H1 (cell line): Measurements from ENCODE around the gene MARS1. TPM values are rescaled to one million over a fixed set of nuclear protein-coding genes. Genes with fewer than 3 reads are reported as not detected.

Source experiments
- CTCF ChIA-PET: fragments of 300-600 bp; sonication (Branson Sonifier 250); formaldehyde crosslinking; loops from one replicate; lab custom pipeline; 2021; ENCODE audit not compliant: partially characterized antibody; lab: Charles Lee
- POLR2A ChIA-PET: fragments of 300-600 bp; sonication (Branson Sonifier 250); formaldehyde crosslinking; loops from one replicate; lab custom pipeline; 2021; ENCODE audit warnings: inconsistent platforms; ENCODE audit not compliant: partially characterized antibody; lab: Charles Lee
- DNase-seq, 2 experiments: peaks; one replicate each; pipeline versions ENCODE4 v3.0.0 to v3.0.0-alpha.2; 2010 to 2022; ENCODE audit warnings: low spot score in 2 of 2, low read depth in 1 of 2, mixed read lengths in 1 of 2
- FAIRE-seq: peaks from 2 replicates; lab custom pipeline; 2011; peaks lifted over from hg19 to GRCh38; lab: Jason Lieb, UNC
- H2AFZ ChIP-seq: 2 replicates; pipeline ENCODE4 v1.8.1; 2012; ENCODE audit warnings: low read length, inconsistent platforms
- H2AK5ac ChIP-seq: 2 replicates; pipeline ENCODE4 v1.6.1; 2013; ENCODE audit warnings: low read depth, low read length
- H2BK120ac ChIP-seq: replicated peaks from 2 replicates; pipeline ENCODE3; 2013; ENCODE audit warnings: low read depth, low read length, inconsistent platforms
- H2BK12ac ChIP-seq: 2 replicates; pipeline ENCODE4 v1.6.1; 2013; ENCODE audit warnings: low read depth, low read length
- H2BK15ac ChIP-seq: 2 replicates; pipeline ENCODE4 v1.6.1; 2013; ENCODE audit warnings: low read length
- H2BK20ac ChIP-seq: 2 replicates; pipeline ENCODE4 v1.6.1; 2013; ENCODE audit warnings: low read length
- H2BK5ac ChIP-seq: 2 replicates; pipeline ENCODE4 v1.6.1; 2013; ENCODE audit warnings: low read depth, low read length
- H3K14ac ChIP-seq: 2 replicates; pipeline ENCODE4 v1.6.1; 2013; ENCODE audit warnings: inconsistent platforms; ENCODE audit not compliant: insufficient read length
- H3K18ac ChIP-seq: 2 replicates; pipeline ENCODE4 v1.6.1; 2013; ENCODE audit warnings: low read length; ENCODE audit errors: extremely low read depth
- H3K23ac ChIP-seq: 2 replicates; pipeline ENCODE4 v1.6.1; 2013; ENCODE audit warnings: inconsistent platforms; ENCODE audit not compliant: insufficient read length
- H3K23me2 ChIP-seq: 2 replicates; pipeline ENCODE4 v1.6.1; 2013; ENCODE audit warnings: low read depth, low read length
- H3K27ac ChIP-seq: 2 replicates; pipeline ENCODE4 v1.6.1; 2011; ENCODE audit warnings: low read depth, low read length, inconsistent platforms
- H3K27me3 ChIP-seq, 4 experiments: replicated peaks in 1 of 4; 1 replicate in 1 of 4; 2 replicates in 3 of 4; pipeline versions ENCODE4 v1.6.1 to v1.8.1; 2011 to 2013; ENCODE audit warnings: low read length in 3 of 4, mild to moderate bottlenecking in 3 of 4, inconsistent platforms in 2 of 4, mixed read lengths in 2 of 4, moderate library complexity in 1 of 4; ENCODE audit not compliant: control insufficient read depth in 3 of 4, insufficient read depth in 3 of 4; ENCODE audit errors: extremely low read depth in 1 of 4
- H3K36me3 ChIP-seq, 4 experiments: 2 replicates each; pipeline versions ENCODE4 v1.6.1 to v1.8.1; 2011 to 2013; ENCODE audit warnings: mild to moderate bottlenecking in 4 of 4, low read length in 3 of 4, moderate library complexity in 2 of 4, control low read depth in 1 of 4, inconsistent platforms in 1 of 4; ENCODE audit not compliant: insufficient read depth in 4 of 4, control insufficient read depth in 2 of 4
- H3K4ac ChIP-seq: replicated peaks from 2 replicates; pipeline ENCODE3; 2013; ENCODE audit warnings: low read length, low read depth, mixed read lengths, inconsistent platforms; ENCODE audit not compliant: insufficient read length
- H3K4me1 ChIP-seq, 4 experiments: replicated peaks in 1 of 4; 1 replicate in 1 of 4; 2 replicates in 3 of 4; pipeline versions ENCODE4 v1.6.1 to v1.8.1; 2011 to 2013; ENCODE audit warnings: low read length in 3 of 4, inconsistent platforms in 2 of 4, mixed read lengths in 1 of 4; ENCODE audit not compliant: insufficient read depth in 4 of 4, control insufficient read depth in 3 of 4
- H3K4me2 ChIP-seq, 2 experiments: 2 replicates each; pipeline versions ENCODE4 v1.6.1 to v1.8.1; 2011 to 2013; ENCODE audit warnings: low read depth in 2 of 2, low read length in 2 of 2, control low read depth in 1 of 2, inconsistent platforms in 1 of 2, mild to moderate bottlenecking in 1 of 2; ENCODE audit not compliant: insufficient read depth in 1 of 2
- H3K4me3 ChIP-seq, 4 experiments: fragments of 200-600, 300-600 bp in 1 of 4; sonication (generic), shearing (Covaris generic), sonication (Bioruptor Twin) in 1 of 4; 2 replicates each; pipeline versions ENCODE4 v1.5.1 to v1.8.1; 2011 to 2016; ENCODE audit warnings: low read length in 4 of 4, low read depth in 3 of 4, control low read depth in 2 of 4, inconsistent platforms in 2 of 4, mild to moderate bottlenecking in 2 of 4, mixed read lengths in 1 of 4, moderate library complexity in 1 of 4; ENCODE audit not compliant: insufficient read depth in 2 of 4; ENCODE audit errors: extremely low read depth in 1 of 4
- H3K56ac ChIP-seq: replicated peaks from 2 replicates; pipeline ENCODE3; 2013; ENCODE audit warnings: low read depth, mild to moderate bottlenecking, mixed read lengths, low read length, inconsistent platforms; ENCODE audit not compliant: insufficient read length
- H3K79me1 ChIP-seq: 2 replicates; pipeline ENCODE4 v1.6.1; 2013; ENCODE audit warnings: low read depth, low read length, control low read depth
- H3K79me2 ChIP-seq, 2 experiments: 2 replicates each; pipeline versions ENCODE4 v1.6.1 to v1.8.1; 2012 to 2013; ENCODE audit warnings: low read length in 2 of 2, mild to moderate bottlenecking in 2 of 2, inconsistent platforms in 1 of 2; ENCODE audit not compliant: insufficient read depth in 2 of 2, control insufficient read depth in 1 of 2
- H3K9ac ChIP-seq, 4 experiments: replicated peaks in 1 of 4; 1 replicate in 1 of 4; 2 replicates in 3 of 4; pipeline versions ENCODE4 v1.6.1 to v1.8.1; 2011 to 2013; ENCODE audit warnings: low read depth in 3 of 4, low read length in 3 of 4, control low read depth in 2 of 4, mild to moderate bottlenecking in 2 of 4, moderate library complexity in 2 of 4, inconsistent platforms in 1 of 4; ENCODE audit errors: extremely low read depth in 1 of 4
- H3K9me3 ChIP-seq, 2 experiments: 2 replicates each; pipeline versions ENCODE4 v1.6.1 to v1.8.1; 2012 to 2013; ENCODE audit warnings: mild to moderate bottlenecking in 2 of 2, moderate library complexity in 2 of 2, control low read depth in 1 of 2, inconsistent platforms in 1 of 2, low read depth in 1 of 2, low read length in 1 of 2, mixed read lengths in 1 of 2; ENCODE audit not compliant: insufficient read depth in 2 of 2
- H4K20me1 ChIP-seq, 2 experiments: replicated peaks in 1 of 2; 2 replicates each; pipeline versions ENCODE3 to v1.8.1; 2011 to 2013; ENCODE audit warnings: inconsistent platforms in 2 of 2, low read length in 2 of 2, mild to moderate bottlenecking in 1 of 2; ENCODE audit not compliant: insufficient read depth in 2 of 2, control insufficient read depth in 1 of 2
- H4K5ac ChIP-seq: 2 replicates; pipeline ENCODE4 v1.6.1; 2013; ENCODE audit warnings: low read length, low read depth, mixed read lengths, inconsistent platforms; ENCODE audit not compliant: insufficient read length
- H4K8ac ChIP-seq: 2 replicates; pipeline ENCODE4 v1.8.0; 2013; ENCODE audit warnings: mild to moderate bottlenecking, moderate library complexity, low read length, inconsistent platforms; ENCODE audit not compliant: insufficient read depth; ENCODE audit errors: extremely low read depth
- H4K91ac ChIP-seq: replicated peaks from 2 replicates; pipeline ENCODE3; 2013; ENCODE audit warnings: low read length, mixed read lengths, inconsistent platforms; ENCODE audit not compliant: insufficient read length
- ATF2 ChIP-seq: IDR thresholded peaks from 2 replicates; pipeline ENCODE4 v1.6.1; 2012; ENCODE audit warnings: low read length, inconsistent platforms
- BCL11A ChIP-seq, 2 experiments: IDR thresholded peaks; one replicate each; pipeline ENCODE4 v1.6.1; 2011; ENCODE audit warnings: low read depth in 2 of 2, low read length in 2 of 2, mild to moderate bottlenecking in 2 of 2
- EP300 ChIP-seq, 2 experiments: IDR thresholded peaks; 1 replicate in 1 of 2; 2 replicates in 1 of 2; pipeline ENCODE4 v1.6.1; 2011 to 2012; ENCODE audit warnings: low read depth in 2 of 2, low read length in 2 of 2, mild to moderate bottlenecking in 2 of 2, borderline replicate concordance in 1 of 2, inconsistent platforms in 1 of 2, moderate library complexity in 1 of 2
- GABPA ChIP-seq: IDR thresholded peaks from 2 replicates; pipeline ENCODE4 v1.6.1; 2011; ENCODE audit warnings: mild to moderate bottlenecking, low read length, moderate library complexity, borderline replicate concordance; ENCODE audit not compliant: insufficient read depth
- JUN ChIP-seq: IDR thresholded peaks from 2 replicates; pipeline ENCODE4 v1.6.1; 2011; ENCODE audit warnings: low read depth, mild to moderate bottlenecking, improper control_type of control experiment, low read length
- POLR2A ChIP-seq, 2 experiments: IDR thresholded peaks; 1 replicate in 1 of 2; 2 replicates in 1 of 2; pipeline ENCODE4 v1.6.1; 2011; ENCODE audit warnings: low read depth in 2 of 2, low read length in 2 of 2, mild to moderate bottlenecking in 2 of 2; ENCODE audit errors: control extremely low read depth in 1 of 2
- RBBP5 ChIP-seq: IDR thresholded peaks from 2 replicates; pipeline ENCODE4 v1.7.1; 2012; ENCODE audit warnings: low read depth, mild to moderate bottlenecking, inconsistent platforms, low read length, moderate library complexity, borderline replicate concordance
- SP4 ChIP-seq: IDR thresholded peaks from 2 replicates; pipeline ENCODE4 v1.6.1; 2012; ENCODE audit warnings: low read length, inconsistent platforms
- SUZ12 ChIP-seq: fragments of 200-600 bp; sonication (generic); IDR thresholded peaks from 2 replicates; pipeline ENCODE4 v1.6.1; 2012; ENCODE audit warnings: mild to moderate bottlenecking, inconsistent platforms, low read length, moderate library complexity, mixed read lengths
- WGBS, 2 experiments: shearing (Covaris generic) in 1 of 2; methylation state at CpG; one replicate each; pipeline versions ENCODE4 v1.1.6 to v1.1.7; 2013 to 2015; ENCODE audit warnings: low lambda C conversion rate in 2 of 2, mixed read lengths in 2 of 2, inconsistent platforms in 1 of 2, low coverage in 1 of 2, missing lambda C conversion rate in 1 of 2; ENCODE audit not compliant: insufficient replicate concordance in 2 of 2, insufficient coverage in 1 of 2, insufficient read length in 1 of 2; ENCODE audit errors: extremely low coverage in 1 of 2, missing lambda C conversion rate in 1 of 2; 5-methylcytosine and 5-hydroxymethylcytosine counted together
- polyA plus RNA-seq, 7 experiments: library from polyadenylated mRNA; depleted of rRNA in 3 of 7; stranded (reverse) in 5 of 7; unstranded in 2 of 7; fragments of >200 nt in 5 of 7; fragments of 200-250 nt in 2 of 7; gene quantifications; 1 replicate in 5 of 7; 2 replicates in 1 of 7; 4 replicates in 1 of 7; pipeline versions ENCODE4 v1.2.1 to v1.2.3, GENCODE V29; 2011 to 2013; ENCODE audit warnings: missing spikeins in 2 of 7, mixed read lengths in 2 of 7
- total RNA-seq: library from RNA; stranded (reverse); fragmentation: NEBNext Ultra II Directional; extraction: Animal tissue kit (Norgen Biotek cat#: 25700); gene quantifications from 2 replicates; pipeline ENCODE4 v1.2.1, GENCODE V29; 2021

The MARS1 gene
- total and polyA plus RNA-seq, 2 of the 8 experiments (the other 6 are each of a cell fraction or from before 2014, with no cell fraction given), result 194 to 407 TPM

- Histone ChIP-seq H3K23ac (no peak overlapping the region), H3K9ac (no peak overlapping the region), H4K5ac (no peak overlapping the region), H3K23me2 (no peaks in the 10 kb centered on the region), H2AFZ (no peak overlapping the region), H2BK12ac (no peak overlapping the region), H2BK5ac (no peak overlapping the region), H3K4me3 (no peak overlapping the region), H3K27me3 (no peaks in the 10 kb centered on the region), H2BK120ac (no peak overlapping the region), H4K8ac (no peak overlapping the region), H3K18ac (no peak overlapping the region), H3K79me2 (no peaks in the 10 kb centered on the region), H2BK15ac (no peak overlapping the region), H4K20me1 (no peaks in the 10 kb centered on the region), H3K4me2 (no peak overlapping the region), H3K4ac (no peak overlapping the region), H3K9me3 (no peaks in the 10 kb centered on the region), H3K14ac (no peak overlapping the region), H2BK20ac (no peak overlapping the region), H3K27ac (no peak overlapping the region), H3K4me1 (no peaks in the 10 kb centered on the region), H2AK5ac (no peak overlapping the region), H3K56ac (no peak overlapping the region), H3K36me3 (no peaks in the 10 kb centered on the region), H3K79me1 (no peaks in the 10 kb centered on the region), H4K91ac (no peak overlapping the region)
- POLR2A ChIA-PET, result interaction anchor here (0.8 to 11.2 kb wide), 4 partner anchors 9 to 183 kb away, joined by 3 to 168 read pairs (median 6); partner anchors contain the start of genes INHBC, INHBE and R3HDM2
- WGBS, 2 experiments, result 95% methylated on average over 6 of the region's 6 CpGs; no CpG with 5 or more reads in 1 of the 2 experiments
- CTCF ChIA-PET, result interaction anchor here (0.6 to 18.2 kb wide), 3 partner anchors 8 to 136 kb away, joined by 3 to 478 read pairs (median 47); partner anchors contain the start of gene INHBE
- DNase-seq (no peak), FAIRE-seq (no peak)
- TF ChIP-seq SUZ12, result no peak
- no peak for TF ChIP-seq GABPA
- TF ChIP-seq SP4, result no peak
- no peak for TF ChIP-seq EP300 (IDR thresholded peaks at IDR 0.05; ENCODE audit: borderline replicate concordance in 1 of 2, low read depth in 2 of 2, low read length in 2 of 2)
- no peak for TF ChIP-seq POLR2A (IDR thresholded peaks at IDR 0.05; ENCODE audit: control extremely low read depth in 1 of 2, low read depth in 2 of 2, low read length in 2 of 2)
- no peak for TF ChIP-seq RBBP5
- TF ChIP-seq ATF2, result no peak
- TF ChIP-seq BCL11A (IDR thresholded peaks at IDR 0.05; ENCODE audit: low read depth in 2 of 2, low read length in 2 of 2), result no peak
- TF ChIP-seq JUN, result no peak
Measured at GRCh38 chr12:57446292-57446960, 41.4 kb upstream of the MARS1 start.
